Nephron progenitor cell (in vitro differentiated cells): Measurements from ENCODE around the gene EEA1.

Experiments
- DNase-seq: peaks from one replicate; pipeline ENCODE4 v3.0.0; 2021
- H3K27ac Mint-ChIP-seq: 2 replicates; pipeline ENCODE4 v1.8.0; 2021; ENCODE audit warnings: mild to moderate bottlenecking, moderate library complexity, mixed read lengths
- H3K27me3 Mint-ChIP-seq: 2 replicates; pipeline ENCODE4 v1.8.0; 2021; ENCODE audit warnings: mild to moderate bottlenecking, low read depth, mixed read lengths; ENCODE audit not compliant: poor library complexity
- H3K36me3 Mint-ChIP-seq: 2 replicates; pipeline ENCODE4 v1.8.0; 2021; ENCODE audit warnings: low read depth, mixed read lengths
- H3K4me1 Mint-ChIP-seq: 2 replicates; pipeline ENCODE4 v1.8.0; 2021; ENCODE audit warnings: mixed read lengths
- H3K4me3 Mint-ChIP-seq: 2 replicates; pipeline ENCODE4 v1.8.0; 2021; ENCODE audit warnings: mild to moderate bottlenecking, moderate library complexity, mixed read lengths
- H3K9me3 Mint-ChIP-seq: 2 replicates; pipeline ENCODE4 v1.8.0; 2021; ENCODE audit warnings: mild to moderate bottlenecking, moderate library complexity, mixed read lengths
- CTCF ChIP-seq: fragments of 200-600 bp; sonication (generic); IDR thresholded peaks from 2 replicates; pipeline ENCODE4 v1.5.0; 2021; ENCODE audit warnings: antibody characterized with exemption

Gene EEA1

DNA sequence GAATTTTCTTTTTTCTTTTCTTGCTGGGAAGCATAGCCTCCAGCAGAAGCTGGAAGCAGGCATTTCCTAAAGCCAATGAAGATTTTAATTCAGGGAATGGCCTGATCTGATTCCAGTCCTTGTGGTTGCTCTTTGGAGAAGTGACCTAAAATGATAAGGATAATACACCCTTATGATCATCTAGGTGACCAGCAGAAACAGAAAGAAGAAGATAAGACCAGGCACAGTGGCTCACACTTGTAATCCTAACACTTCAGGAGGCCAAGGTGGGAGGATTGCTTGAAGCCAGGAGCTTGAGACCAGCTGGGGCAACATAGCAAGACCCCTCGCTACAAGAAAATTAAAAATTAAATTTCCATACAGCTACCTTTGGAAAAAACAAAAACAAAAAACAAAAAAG lies 51.2 kb downstream of the EEA1 start:
- Mint-ChIP-seq H3K27me3 (peaks cover 3% of the 10 kb centered on the region), H3K36me3 (peaks cover 48% of the 10 kb centered on the region), H3K27ac (no peak overlapping the region), H3K4me3 (no peak overlapping the region), H3K4me1 (peaks cover 11% of the 10 kb centered on the region), H3K9me3 (no peaks in the 10 kb centered on the region)
- no peak for TF ChIP-seq CTCF
- DNase-seq: no peak

- no peak for TF ChIP-seq CTCF
- Mint-ChIP-seq H3K36me3 (peaks cover 42% of the 10 kb centered on the region), H3K27me3 (peaks cover 3% of the 10 kb centered on the region), H3K4me1 (peaks cover 11% of the 10 kb centered on the region), H3K27ac (no peak overlapping the region), H3K9me3 (no peaks in the 10 kb centered on the region), H3K4me3 (no peak overlapping the region)
- DNase-seq: no peak
Measured at GRCh38 chr12:92876496-92876895, 52.6 kb downstream of the EEA1 start.

DNA sequence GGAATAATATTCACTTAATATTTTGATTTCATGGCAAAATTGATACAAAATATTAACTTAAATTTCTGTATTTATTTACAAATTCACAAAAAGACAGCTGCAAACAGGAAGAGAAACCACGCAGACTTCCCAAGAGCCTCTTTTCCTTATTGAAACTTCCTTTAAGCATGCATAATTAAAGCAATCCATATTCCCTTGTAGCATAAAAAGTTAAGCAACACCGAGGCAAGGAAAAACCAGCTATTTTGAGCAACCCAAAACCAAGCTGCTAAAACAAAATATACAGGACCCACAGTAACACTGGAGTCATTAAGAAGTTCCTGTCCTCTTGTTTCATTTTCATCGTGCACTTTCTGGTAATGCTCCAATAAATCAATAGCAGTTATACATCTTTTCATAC lies 58.0 kb downstream of the EEA1 start:
- no peaks in the 10 kb centered on the region for H3K4me1 Mint-ChIP-seq
- TF ChIP-seq CTCF: no peak
- no peaks in the 10 kb centered on the region for H3K36me3 Mint-ChIP-seq

GRCh38 chr12:92866418-92866817 lies 62.7 kb downstream of the EEA1 start:
- H3K9me3 Mint-ChIP-seq: no peaks in the 10 kb centered on the region
- no peaks in the 10 kb centered on the region for H3K27me3 Mint-ChIP-seq
- DNase-seq: no peak
- H3K36me3 Mint-ChIP-seq: peaks cover 19% of the 10 kb centered on the region
- no peak for TF ChIP-seq CTCF
- H3K4me3 Mint-ChIP-seq: no peak overlapping the region
- no peaks in the 10 kb centered on the region for H3K4me1 Mint-ChIP-seq
- no peak overlapping the region for H3K27ac Mint-ChIP-seq

More for the DNA sequence above, 58.0 kb downstream of the EEA1 start:
- no peak for DNase-seq
- H3K4me3 Mint-ChIP-seq: no peak overlapping the region
- H3K9me3 Mint-ChIP-seq: no peaks in the 10 kb centered on the region
- H3K27me3 Mint-ChIP-seq: no peaks in the 10 kb centered on the region
- H3K27ac Mint-ChIP-seq: no peak overlapping the region

DNA sequence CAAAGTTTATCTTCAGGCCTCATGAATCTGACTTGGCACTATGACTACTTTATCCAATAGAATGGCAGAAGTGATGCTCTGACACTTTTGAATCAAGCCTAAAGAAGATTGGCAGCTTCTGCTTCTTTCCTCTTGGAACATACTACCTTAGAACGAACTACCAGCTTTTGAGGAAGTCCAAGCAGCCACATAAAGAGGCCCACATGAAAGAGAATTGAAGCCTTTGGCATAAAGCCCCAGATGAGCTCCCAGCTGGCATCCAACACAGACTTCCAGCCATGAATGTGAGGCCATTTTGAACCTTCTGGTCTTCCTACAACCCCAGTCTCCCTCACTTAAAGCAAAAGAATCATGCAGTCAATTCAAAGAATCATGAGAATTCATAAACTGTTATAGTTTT lies 65.8 kb downstream of the EEA1 start:
- no peak overlapping the region for H3K4me3 Mint-ChIP-seq
- no peak for DNase-seq
- no peak overlapping the region for H3K27ac Mint-ChIP-seq
- H3K27me3 Mint-ChIP-seq: peaks cover 3% of the 10 kb centered on the region
- peaks cover 29% of the 10 kb centered on the region for H3K36me3 Mint-ChIP-seq
- H3K9me3 Mint-ChIP-seq: no peaks in the 10 kb centered on the region
- no peaks in the 10 kb centered on the region for H3K4me1 Mint-ChIP-seq
- no peak for TF ChIP-seq CTCF

GRCh38 chr12:92861381-92861780 lies 67.7 kb downstream of the EEA1 start:
- no peak overlapping the region for H3K4me3 Mint-ChIP-seq
- H3K36me3 Mint-ChIP-seq: peaks cover 46% of the 10 kb centered on the region
- H3K27me3 Mint-ChIP-seq: peaks cover 3% of the 10 kb centered on the region
- no peaks in the 10 kb centered on the region for H3K9me3 Mint-ChIP-seq
- H3K27ac Mint-ChIP-seq: no peak overlapping the region
- no peak for DNase-seq
- TF ChIP-seq CTCF: no peak
- H3K4me1 Mint-ChIP-seq: no peaks in the 10 kb centered on the region
